ENCODE measurements around the gene HSF5.

The HSF5 gene

GRCh38 chr17:58480090-58480489, 8.1 kb downstream of the HSF5 start:
- DNase-seq, result no peak

DNA sequence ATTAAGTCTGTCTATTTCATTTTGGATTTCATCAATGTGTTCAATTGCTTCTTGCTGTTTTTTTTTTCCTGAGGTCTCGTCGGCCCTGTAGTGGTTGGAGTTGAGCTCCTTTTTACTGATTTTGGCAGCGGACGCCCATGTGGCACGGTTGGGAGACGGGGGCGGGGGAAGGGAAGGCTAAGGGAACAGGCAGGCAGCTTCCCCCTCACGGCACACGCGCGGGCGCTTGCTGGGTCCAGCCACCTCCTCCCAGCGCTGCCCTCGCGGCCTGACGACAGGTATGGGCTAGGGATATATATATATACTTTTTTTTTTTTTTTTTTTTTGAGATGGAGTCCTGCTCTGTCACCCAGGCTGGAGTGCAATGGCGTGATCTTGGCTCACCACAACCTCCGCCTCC, 11.4 kb downstream of the HSF5 start:
- DNase-seq, result no peak

DNA sequence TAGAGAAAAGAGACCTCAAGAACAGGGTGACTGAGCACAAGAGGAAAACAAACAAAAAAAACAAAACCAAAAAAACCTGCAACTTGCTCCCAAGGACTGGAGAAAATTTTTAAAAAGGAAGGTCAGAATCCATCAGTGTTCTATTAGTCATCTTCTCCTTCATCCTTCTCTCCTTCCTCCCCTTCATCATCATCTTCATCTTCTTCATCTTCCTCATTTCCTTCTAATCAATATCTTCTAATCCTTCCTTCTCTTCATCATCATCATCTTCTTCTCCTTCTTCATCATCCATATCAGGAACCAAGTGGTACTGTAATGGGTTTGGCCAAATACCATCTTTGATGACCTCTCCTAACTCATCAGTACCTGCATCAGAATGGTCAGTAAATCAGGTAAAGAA, 12.2 kb downstream of the HSF5 start:
- no peak for DNase-seq

- no peak for DNase-seq
Measured at GRCh38 chr17:58470356-58470755, 17.9 kb downstream of the HSF5 start.

DNA sequence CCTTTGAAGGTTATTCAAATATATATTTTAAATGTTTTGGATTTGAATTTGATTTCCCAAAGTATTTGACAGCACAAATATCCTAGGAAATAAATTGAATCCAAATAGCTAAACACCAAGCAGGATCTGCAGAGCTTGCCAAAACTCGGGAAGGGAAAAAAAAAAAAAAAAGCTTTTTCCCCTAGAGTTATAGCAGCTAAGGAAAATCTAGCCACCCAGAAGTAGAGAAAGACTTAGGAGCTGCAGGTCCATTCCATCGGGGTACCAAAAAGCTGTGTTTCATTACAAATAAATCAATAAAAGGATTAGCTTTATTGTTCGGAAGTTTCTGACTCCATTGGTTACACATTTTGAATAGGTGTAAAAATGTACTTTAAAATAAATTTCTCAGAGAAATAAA, 19.3 kb downstream of the HSF5 start:
- DNase-seq, result no peak

GRCh38 chr17:58455491-58455890, 32.7 kb downstream of the HSF5 start:
- no peak for DNase-seq

GRCh38 chr17:58452738-58453137, 35.5 kb downstream of the HSF5 start:
- DNase-seq, result no peak

DNA sequence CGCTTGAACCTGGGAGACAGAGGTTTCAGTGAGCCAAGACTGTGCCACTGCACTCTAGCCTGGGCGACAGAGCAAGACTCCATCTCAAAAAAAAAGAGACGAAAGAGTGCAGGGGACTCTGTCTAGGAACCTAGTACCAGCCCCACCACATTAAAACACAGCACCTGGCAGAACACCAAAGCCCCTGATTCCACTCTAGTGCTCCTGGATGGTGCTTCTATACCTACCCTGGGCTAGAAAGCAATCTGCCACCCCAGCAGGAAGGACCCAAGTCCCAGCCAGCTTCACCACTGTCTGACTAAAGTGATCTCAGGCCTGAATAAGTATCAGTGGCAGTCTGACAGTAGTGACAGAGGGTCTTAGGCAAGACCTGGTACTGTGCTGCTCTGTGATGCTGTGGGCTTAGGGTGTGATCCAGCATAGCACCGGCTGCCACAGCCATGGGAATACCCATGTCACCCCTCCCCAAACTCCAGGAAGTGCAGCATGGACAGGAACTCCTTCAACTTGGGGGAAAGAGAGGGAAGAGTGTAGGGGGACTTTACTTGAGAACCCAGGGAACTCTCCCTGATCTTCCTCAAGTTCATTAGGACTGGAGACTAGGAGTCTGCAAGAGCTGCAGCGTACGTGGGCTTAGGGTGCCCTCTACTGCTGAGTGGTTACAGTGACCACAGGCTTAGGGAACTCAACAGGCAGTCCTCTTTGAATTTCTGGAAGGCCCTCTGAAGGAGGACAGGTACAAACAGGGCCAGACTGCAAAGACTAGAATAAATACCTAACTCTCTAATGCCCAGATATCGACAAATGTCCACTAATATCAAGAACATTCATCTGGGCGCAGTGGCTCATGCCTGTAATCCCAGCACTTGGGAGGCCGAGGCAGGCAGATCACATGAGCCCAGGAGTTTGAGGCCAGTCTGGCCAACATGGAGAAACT, 40.9 kb downstream of the HSF5 start:
- peak; percentile 58 for DNase-seq

GRCh38 chr17:58446086-58446485, 42.1 kb downstream of the HSF5 start:
- no peak for DNase-seq

DNA sequence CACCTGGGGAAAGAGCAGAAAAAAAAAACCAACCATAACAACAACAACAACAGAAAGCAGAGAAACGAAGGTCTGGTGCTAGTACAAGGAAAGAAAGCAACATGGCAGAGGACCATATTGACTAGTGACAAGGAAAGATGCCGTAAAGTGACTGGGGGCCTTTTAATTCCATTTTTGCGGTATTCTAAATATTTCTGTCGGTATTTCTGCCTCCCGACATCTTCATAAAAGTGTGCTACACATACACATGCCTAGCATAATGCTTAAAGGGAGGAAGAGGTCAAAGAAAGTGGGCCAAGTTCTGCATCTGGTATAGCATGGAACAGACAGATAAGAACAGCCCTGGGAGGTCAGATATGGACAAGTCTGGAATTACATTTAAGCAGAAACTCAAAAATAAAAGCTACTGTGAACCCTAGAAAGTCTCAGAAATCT, 51.4 kb downstream of the HSF5 start:
- DNase-seq, result no peak

GRCh38 chr17:58436245-58436644, 52.0 kb downstream of the HSF5 start:
- no peak for DNase-seq

DNA sequence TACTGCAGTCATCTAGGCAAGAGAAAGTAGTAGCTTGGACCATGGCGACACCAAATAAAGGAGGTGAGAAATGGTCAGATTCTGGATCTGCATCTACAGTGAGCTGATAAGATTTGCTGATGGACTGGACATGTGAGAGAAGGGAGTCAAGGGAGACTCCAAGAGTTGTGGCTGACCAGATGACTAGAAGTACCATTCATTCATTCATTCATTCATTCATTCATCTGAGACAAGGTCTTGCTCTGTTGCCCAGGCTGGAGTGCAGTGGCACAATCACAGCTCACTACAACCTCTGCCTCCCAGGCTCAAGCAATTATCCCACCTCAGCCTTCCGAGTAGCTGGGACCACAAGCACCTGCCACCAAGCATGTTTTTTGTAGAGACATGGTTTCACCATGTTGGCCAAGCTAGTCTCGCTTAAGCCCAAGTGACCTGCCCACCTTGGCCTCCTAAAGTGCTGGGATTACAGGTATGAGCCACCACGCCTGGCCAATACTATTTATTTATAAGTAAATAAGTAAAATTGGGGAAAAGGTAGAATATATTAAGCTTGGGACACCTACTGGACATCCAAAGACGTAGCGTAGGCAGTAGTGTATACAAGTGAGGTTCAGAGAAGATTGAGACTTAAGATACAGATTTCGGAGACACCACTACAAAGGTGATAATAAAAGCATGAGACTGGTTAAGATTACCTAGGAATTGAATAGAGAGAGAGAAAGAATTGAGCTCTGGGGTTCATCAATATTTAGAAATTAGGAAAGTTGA, 55.2 kb downstream of the HSF5 start:
- no peak for DNase-seq

DNA sequence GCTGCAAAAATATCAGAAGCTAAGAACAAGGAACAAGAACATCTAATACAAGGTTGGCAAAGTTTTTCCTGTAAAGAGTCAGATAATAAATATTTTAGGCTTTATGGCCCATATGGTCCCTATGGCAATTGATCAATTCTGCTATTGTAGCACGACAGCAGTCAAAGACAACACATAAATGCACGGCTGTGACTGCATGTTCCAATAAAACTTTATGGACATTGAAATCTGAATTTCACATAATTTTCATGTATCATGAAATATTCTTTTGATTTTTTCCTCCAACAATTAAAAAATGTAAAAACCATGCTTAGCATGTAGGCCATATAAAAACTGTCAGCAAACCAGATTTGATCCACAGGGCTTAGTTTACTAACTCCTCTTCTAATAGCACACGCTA, 60.4 kb downstream of the HSF5 start:
- no peak for DNase-seq

DNA sequence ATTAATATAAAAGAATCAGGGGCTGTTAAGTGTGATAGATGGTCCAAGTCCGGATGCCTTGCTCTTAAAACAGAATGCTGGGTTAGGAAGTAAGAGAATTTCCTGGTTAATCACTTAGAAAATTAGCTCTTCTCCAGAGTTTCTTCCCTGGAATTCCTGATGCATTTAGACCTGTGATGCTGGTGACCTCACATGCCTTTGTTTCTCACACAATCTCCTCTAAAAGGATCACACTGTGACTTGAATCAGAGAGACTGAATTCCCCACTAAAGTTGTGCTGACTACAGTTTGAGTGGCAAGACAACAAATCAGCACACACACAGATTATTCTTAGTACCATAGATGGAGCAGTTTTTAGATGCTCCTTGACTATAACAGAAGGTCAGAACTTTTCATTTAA, 66.5 kb downstream of the HSF5 start:
- no peak for DNase-seq

DNA sequence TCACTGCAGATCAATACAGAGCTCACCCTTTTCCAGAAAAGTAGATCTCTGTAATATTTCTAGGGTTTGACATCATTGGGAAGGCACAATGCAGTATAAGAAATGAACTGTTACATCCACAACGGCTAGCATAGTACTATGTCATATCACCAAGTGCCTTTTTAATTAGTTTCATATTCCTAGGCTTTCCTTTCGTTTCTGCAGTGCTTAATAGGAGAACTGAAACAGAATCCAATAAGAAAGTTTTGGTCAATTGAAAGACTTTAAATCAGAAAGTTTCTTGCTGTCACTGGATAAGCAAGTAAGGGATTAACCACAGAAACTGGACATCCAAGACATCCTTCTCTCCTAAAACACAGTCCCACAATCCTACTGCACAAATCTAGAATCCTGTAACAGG, 67.4 kb downstream of the HSF5 start:
- no peak for DNase-seq

GRCh38 chr17:58417300-58418092, 70.7 kb downstream of the HSF5 start, which contains the start of gene RNF43:
Gene RNF43 (minus strand): TSS chr17:58417534. CDS start chr17:58415577, 1,957 bp downstream.
- peak; percentile 83 for DNase-seq

DNA sequence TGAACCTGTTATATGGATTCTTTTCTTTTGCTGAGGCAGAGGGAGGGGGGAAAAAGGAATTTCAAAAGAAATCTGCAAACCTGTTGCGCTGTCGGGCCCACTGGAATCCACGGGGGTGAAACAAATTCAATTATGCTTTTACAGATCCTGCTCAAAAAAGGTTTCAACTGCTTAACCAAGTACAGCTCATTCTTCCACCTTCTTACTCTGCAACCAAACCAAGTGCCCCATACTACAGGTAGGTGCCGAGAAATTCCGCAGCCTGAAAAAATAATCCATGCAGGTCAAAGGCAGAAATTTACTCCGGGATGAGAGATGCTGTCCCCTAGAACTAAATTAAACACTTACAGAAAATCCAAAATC, 71.3 kb downstream of the HSF5 start:
- no peak for DNase-seq

- no peak for DNase-seq
Measured at GRCh38 chr17:58416396-58416795, 71.8 kb downstream of the HSF5 start.

DNA sequence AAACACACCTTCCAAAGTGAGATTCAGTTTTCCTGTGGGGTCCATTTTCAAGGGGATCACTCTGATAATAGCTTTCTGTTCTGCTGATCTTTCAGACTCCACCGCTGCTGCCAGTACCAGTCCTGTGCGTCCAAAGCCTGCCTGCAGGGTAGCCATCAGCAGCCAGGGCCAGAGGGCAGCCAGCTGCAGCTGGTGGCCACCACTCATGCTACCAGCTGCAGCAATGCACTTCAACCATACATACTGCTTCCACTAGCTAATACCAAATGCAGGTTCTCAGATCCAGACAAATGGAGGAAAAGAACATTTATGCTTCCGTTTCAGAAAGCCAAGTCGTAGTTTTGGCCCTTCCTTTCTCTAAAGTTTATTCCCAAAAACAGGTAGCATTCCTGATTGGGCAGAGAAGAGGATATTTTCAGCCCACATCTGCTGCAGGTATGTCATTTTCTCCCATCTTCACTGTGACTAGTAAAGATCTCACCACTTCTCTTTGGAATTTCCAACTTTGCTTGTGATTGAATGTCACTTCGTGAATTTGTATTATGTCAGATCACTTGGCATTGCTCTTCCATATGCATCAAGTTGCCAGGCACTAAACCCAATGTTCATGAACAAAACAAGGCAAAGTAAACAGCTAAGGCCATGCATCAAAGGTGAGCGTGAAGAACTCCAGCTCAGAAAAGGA, 72.7 kb downstream of the HSF5 start:
- DNase-seq, result no peak

DNA sequence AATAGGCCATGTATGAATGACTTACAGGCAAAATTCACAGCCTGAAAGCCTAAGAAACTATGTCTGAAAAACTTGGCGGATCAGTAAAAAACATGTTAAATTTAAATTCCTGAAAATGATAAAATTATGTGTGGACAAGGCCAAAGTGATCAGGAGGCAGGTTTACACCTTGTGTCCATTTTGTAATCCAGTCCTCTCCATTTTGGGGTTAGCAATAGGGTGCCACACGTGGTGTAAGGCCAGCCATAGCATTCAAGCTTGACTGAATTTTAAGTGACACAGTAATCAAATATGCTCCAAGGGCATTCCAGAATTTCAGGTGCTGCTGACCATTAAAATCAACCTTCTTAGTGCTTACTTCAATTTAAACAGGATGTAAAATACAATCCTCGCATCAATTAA, 73.6 kb downstream of the HSF5 start:
- DNase-seq, result no peak

DNA sequence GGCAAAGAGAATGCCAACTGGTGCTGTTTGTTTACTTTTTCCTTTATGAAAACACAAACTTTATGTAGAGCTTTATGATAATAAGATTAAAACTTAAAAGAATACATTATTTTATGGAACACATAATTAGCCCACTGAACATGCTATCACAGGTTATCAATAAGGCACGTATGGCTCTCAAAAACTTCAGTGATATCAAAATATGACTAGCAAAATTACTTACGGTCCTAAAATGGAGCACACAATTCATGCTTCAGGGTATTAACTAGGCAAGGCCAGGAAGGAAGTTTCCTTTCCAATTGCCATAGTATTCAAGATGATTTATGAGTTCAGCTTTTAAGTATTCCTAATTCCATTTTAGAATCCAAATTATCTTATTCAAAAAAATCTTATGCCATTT, 74.5 kb downstream of the HSF5 start:
- no peak for DNase-seq

- DNase-seq, result no peak
Measured at GRCh38 chr17:58412961-58413586, 75.1 kb downstream of the HSF5 start.
